H1 (cell line): ENCODE results near the gene FAM186B. TPM values are rescaled to one million over a fixed set of nuclear protein-coding genes. Genes with fewer than 3 reads are reported as not detected.

Experiments used
- CHD1 ChIP-seq: IDR thresholded peaks from 2 replicates; pipeline ENCODE4 v1.6.1; 2012; ENCODE audit warnings: low read depth, low read length, improper control_type of control experiment
- CTBP2 ChIP-seq: IDR thresholded peaks from 2 replicates; pipeline ENCODE4 v1.7.0; 2011; ENCODE audit warnings: borderline replicate concordance, mild to moderate bottlenecking, moderate library complexity, mixed read lengths, low read length; ENCODE audit not compliant: insufficient read depth, insufficient read length
- HDAC2 ChIP-seq, 2 experiments: fragments of 300-600 bp in 1 of 2; sonication (generic) in 1 of 2; IDR thresholded peaks; 2 replicates each; pipeline ENCODE4 v1.6.1; 2011 to 2012; ENCODE audit warnings: low read depth in 2 of 2, low read length in 2 of 2, mild to moderate bottlenecking in 2 of 2, moderate library complexity in 2 of 2, borderline replicate concordance in 1 of 2, inconsistent platforms in 1 of 2
- HDAC6 ChIP-seq: IDR thresholded peaks from one replicate; pipeline ENCODE4 v1.7.1; 2012; ENCODE audit warnings: low read depth, mild to moderate bottlenecking, inconsistent platforms, low read length, moderate library complexity
- PHF8 ChIP-seq: fragments of 200-600 bp; sonication (generic); conservative IDR thresholded peaks from 2 replicates; pipeline ENCODE4 v1.7.1; 2012; ENCODE audit warnings: low read depth, mild to moderate bottlenecking, inconsistent platforms, low read length, moderate library complexity
- SIN3A ChIP-seq, 2 experiments: IDR thresholded peaks in 1 of 2; conservative IDR thresholded peaks in 1 of 2; 2 replicates each; pipeline ENCODE4 v1.6.1; 2011 to 2012; ENCODE audit warnings: low read length in 2 of 2, improper control_type of control experiment in 1 of 2, low read depth in 1 of 2, mild to moderate bottlenecking in 1 of 2
- SRF ChIP-seq: IDR thresholded peaks from 2 replicates; pipeline ENCODE4 v1.6.1; 2011; ENCODE audit warnings: mild to moderate bottlenecking, low read depth, low read length, moderate library complexity
- YY1 ChIP-seq: IDR thresholded peaks from 2 replicates; pipeline ENCODE4 v1.6.1; 2011; ENCODE audit warnings: low read depth, mild to moderate bottlenecking, low read length
- polyA plus RNA-seq, 7 experiments: library from polyadenylated mRNA; depleted of rRNA in 3 of 7; stranded (reverse) in 5 of 7; unstranded in 2 of 7; fragments of >200 nt in 5 of 7; fragments of 200-250 nt in 2 of 7; gene quantifications; 1 replicate in 5 of 7; 2 replicates in 1 of 7; 4 replicates in 1 of 7; pipeline versions ENCODE4 v1.2.1 to v1.2.3, GENCODE V29; 2011 to 2013; ENCODE audit warnings: missing spikeins in 2 of 7, mixed read lengths in 2 of 7
- total RNA-seq: library from RNA; stranded (reverse); fragmentation: NEBNext Ultra II Directional; extraction: Animal tissue kit (Norgen Biotek cat#: 25700); gene quantifications from 2 replicates; pipeline ENCODE4 v1.2.1, GENCODE V29; 2021
- TF ChIP-seq, protein P1 (sequence below): fragments of 300-600 bp; sonication (generic); IDR thresholded peaks from 2 replicates; pipeline ENCODE4 v1.7.1; 2012; ENCODE audit warnings: low read length, moderate library complexity, mild to moderate bottlenecking, inconsistent platforms; ENCODE audit not compliant: insufficient replicate concordance
- TF ChIP-seq, protein P2 (sequence below): IDR thresholded peaks from 2 replicates; pipeline ENCODE4 v1.6.1; 2011; ENCODE audit warnings: low read depth, mild to moderate bottlenecking, low read length; ENCODE audit not compliant: insufficient read depth

Gene FAM186B
- total and polyA plus RNA-seq, 2 of the 8 experiments (the other 6 are each of a cell fraction or from before 2014, with no cell fraction given), result 0.12 to 0.73 TPM

DNA sequence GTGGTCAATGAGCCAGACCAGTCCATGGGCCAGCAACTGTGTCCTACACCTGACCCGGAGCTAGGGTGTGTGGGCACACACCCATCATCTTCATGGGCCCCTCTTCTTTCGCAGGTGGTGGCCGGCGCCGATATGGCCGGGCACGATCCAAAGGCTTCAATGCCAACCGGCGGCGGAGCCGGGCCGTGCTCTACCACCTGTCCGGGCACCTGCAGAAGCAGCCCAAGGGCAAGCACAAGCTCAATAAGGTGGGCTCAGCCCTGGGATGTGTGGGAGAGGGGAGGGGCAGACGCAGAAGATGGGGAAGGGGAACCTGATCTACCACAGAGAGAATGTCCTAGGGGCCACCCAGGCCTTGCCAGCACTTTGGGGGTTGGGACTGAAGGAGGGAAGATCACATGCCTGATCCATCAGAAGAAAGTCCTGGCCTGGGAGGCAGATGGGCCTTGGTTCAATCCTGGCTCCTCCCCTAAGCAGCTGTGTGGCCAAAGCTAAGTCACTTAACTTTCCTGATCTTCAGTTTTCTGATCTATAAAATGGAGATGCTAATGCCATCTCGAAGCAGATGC, 62.8 kb downstream of the FAM186B start (continued):
- TF ChIP-seq SRF, result no peak
- TF ChIP-seq, protein P1, sequence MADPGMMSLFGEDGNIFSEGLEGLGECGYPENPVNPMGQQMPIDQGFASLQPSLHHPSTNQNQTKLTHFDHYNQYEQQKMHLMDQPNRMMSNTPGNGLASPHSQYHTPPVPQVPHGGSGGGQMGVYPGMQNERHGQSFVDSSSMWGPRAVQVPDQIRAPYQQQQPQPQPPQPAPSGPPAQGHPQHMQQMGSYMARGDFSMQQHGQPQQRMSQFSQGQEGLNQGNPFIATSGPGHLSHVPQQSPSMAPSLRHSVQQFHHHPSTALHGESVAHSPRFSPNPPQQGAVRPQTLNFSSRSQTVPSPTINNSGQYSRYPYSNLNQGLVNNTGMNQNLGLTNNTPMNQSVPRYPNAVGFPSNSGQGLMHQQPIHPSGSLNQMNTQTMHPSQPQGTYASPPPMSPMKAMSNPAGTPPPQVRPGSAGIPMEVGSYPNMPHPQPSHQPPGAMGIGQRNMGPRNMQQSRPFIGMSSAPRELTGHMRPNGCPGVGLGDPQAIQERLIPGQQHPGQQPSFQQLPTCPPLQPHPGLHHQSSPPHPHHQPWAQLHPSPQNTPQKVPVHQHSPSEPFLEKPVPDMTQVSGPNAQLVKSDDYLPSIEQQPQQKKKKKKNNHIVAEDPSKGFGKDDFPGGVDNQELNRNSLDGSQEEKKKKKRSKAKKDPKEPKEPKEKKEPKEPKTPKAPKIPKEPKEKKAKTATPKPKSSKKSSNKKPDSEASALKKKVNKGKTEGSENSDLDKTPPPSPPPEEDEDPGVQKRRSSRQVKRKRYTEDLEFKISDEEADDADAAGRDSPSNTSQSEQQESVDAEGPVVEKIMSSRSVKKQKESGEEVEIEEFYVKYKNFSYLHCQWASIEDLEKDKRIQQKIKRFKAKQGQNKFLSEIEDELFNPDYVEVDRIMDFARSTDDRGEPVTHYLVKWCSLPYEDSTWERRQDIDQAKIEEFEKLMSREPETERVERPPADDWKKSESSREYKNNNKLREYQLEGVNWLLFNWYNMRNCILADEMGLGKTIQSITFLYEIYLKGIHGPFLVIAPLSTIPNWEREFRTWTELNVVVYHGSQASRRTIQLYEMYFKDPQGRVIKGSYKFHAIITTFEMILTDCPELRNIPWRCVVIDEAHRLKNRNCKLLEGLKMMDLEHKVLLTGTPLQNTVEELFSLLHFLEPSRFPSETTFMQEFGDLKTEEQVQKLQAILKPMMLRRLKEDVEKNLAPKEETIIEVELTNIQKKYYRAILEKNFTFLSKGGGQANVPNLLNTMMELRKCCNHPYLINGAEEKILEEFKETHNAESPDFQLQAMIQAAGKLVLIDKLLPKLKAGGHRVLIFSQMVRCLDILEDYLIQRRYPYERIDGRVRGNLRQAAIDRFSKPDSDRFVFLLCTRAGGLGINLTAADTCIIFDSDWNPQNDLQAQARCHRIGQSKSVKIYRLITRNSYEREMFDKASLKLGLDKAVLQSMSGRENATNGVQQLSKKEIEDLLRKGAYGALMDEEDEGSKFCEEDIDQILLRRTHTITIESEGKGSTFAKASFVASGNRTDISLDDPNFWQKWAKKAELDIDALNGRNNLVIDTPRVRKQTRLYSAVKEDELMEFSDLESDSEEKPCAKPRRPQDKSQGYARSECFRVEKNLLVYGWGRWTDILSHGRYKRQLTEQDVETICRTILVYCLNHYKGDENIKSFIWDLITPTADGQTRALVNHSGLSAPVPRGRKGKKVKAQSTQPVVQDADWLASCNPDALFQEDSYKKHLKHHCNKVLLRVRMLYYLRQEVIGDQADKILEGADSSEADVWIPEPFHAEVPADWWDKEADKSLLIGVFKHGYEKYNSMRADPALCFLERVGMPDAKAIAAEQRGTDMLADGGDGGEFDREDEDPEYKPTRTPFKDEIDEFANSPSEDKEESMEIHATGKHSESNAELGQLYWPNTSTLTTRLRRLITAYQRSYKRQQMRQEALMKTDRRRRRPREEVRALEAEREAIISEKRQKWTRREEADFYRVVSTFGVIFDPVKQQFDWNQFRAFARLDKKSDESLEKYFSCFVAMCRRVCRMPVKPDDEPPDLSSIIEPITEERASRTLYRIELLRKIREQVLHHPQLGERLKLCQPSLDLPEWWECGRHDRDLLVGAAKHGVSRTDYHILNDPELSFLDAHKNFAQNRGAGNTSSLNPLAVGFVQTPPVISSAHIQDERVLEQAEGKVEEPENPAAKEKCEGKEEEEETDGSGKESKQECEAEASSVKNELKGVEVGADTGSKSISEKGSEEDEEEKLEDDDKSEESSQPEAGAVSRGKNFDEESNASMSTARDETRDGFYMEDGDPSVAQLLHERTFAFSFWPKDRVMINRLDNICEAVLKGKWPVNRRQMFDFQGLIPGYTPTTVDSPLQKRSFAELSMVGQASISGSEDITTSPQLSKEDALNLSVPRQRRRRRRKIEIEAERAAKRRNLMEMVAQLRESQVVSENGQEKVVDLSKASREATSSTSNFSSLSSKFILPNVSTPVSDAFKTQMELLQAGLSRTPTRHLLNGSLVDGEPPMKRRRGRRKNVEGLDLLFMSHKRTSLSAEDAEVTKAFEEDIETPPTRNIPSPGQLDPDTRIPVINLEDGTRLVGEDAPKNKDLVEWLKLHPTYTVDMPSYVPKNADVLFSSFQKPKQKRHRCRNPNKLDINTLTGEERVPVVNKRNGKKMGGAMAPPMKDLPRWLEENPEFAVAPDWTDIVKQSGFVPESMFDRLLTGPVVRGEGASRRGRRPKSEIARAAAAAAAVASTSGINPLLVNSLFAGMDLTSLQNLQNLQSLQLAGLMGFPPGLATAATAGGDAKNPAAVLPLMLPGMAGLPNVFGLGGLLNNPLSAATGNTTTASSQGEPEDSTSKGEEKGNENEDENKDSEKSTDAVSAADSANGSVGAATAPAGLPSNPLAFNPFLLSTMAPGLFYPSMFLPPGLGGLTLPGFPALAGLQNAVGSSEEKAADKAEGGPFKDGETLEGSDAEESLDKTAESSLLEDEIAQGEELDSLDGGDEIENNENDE, result no peak
- TF ChIP-seq CTBP2, result no peak
- no peak for TF ChIP-seq HDAC6
- TF ChIP-seq CHD1, result no peak
- no peak for TF ChIP-seq YY1
- no peak for TF ChIP-seq PHF8
- TF ChIP-seq SIN3A (conservative IDR thresholded peaks at IDR 0.05 in 1 of 2, IDR thresholded peaks at IDR 0.05 in 1 of 2; ENCODE audit: low read depth in 1 of 2, low read length in 2 of 2), result no peak
- TF ChIP-seq, protein P2, sequence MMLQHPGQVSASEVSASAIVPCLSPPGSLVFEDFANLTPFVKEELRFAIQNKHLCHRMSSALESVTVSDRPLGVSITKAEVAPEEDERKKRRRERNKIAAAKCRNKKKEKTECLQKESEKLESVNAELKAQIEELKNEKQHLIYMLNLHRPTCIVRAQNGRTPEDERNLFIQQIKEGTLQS, result no peak
- TF ChIP-seq HDAC2 (IDR thresholded peaks at IDR 0.05; ENCODE audit: borderline replicate concordance in 1 of 2, low read depth in 2 of 2, low read length in 2 of 2), result no peak
